ENCODE measurements around the gene LARP4B.

The LARP4B gene

DNA sequence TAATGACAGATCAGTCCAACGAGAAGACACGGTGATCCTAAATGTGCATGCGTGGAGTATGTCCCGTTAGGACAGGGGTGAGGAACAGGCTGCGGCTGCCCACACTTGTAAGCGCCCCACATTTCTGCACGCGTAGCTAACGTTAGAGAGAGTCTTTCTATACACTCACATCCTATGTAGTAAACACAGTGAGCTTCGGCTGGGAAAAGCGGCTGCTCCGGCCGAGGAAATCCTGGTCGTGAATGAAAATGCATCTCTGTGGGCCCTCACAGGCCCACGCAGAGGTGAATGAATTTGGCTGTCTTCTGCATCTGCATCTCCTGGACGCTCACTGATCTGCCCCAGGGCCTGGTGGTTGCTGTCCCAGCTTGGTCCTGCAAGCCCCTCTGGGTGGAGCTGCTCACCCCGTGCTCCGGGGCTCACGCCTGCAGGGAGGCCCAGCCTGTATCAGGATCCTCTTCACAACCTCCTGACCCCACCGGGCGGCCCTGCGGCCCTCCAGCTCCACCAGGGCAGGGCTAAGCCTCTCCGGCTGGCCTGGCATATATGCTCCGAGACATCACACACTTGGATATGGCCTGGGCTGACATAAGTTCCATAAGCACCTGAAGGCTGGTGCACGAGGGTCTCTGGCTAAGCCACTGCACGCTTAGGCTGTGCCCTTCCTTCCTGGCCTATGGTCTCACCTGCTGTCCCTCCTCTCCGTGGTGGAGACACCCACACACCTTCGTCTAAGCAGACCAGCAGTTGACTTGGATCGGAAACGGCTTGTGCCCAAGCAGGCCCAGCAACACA is 124.1 kb downstream of the LARP4B start:
- peaks cover 97% of the 10 kb centered on the region for H4K20me1 ChIP-seq
- peaks cover 63% of the 10 kb centered on the region for H3K36me3 ChIP-seq
- H3K9me3 ChIP-seq: no peaks in the 10 kb centered on the region
- no peak for TF ChIP-seq Cebpa-rat (IDR thresholded peaks at IDR 0.05)
- no peak overlapping the region for H3K9ac ChIP-seq
- peaks cover 45% of the 10 kb centered on the region for H3K4me1 ChIP-seq
- no peaks in the 10 kb centered on the region for H3K27me3 ChIP-seq
- H3K27ac ChIP-seq: no peak overlapping the region
- no peak overlapping the region for H3K4me2 ChIP-seq
- no peak overlapping the region for H3K4me3 ChIP-seq

DNA sequence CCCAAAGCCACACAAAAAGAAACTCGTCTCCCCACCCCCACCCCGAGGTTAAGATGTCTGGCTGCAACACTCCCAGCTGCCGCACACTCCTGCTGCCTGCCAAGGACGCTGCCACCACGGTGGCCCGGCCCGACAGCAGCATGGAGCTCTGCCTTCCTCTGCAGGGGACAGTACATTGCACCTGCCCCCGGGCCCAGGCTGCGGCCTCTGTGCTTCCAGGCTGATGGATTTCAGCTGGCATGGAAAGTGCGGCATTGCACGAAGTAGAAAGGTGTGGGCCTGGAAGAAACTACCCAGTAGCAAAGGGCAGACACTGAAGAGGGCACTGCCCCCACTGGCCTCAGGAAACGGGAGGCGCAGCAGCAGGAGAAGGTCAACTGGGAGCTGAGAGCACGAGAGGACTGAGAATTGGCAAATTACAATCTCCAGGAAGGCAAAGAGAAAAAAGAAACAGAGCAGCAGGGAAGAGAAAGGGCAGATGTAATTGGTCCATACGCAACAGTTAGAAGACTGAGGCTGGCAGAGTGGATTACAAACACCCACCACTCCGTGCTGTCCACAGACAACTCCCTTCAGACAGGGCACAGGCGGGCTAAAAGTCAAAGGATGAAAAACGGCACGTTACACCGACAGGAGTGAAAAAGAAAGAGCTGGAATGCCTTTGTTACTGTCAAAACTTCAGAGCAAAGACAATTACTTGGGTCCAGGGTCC is 124.9 kb downstream of the LARP4B start:
- H4K20me1 ChIP-seq: peaks cover 94% of the 10 kb centered on the region
- no peak overlapping the region for H3K9ac ChIP-seq
- H3K4me1 ChIP-seq: peaks cover 53% of the 10 kb centered on the region
- no peak for TF ChIP-seq Cebpa-rat (IDR thresholded peaks at IDR 0.05)
- no peak overlapping the region for H3K4me3 ChIP-seq
- H3K4me2 ChIP-seq: peak overlapping the region; percentile 89
- no peak overlapping the region for H3K27ac ChIP-seq
- H3K36me3 ChIP-seq: peaks cover 55% of the 10 kb centered on the region
- H3K27me3 ChIP-seq: no peaks in the 10 kb centered on the region
- no peaks in the 10 kb centered on the region for H3K9me3 ChIP-seq

DNA sequence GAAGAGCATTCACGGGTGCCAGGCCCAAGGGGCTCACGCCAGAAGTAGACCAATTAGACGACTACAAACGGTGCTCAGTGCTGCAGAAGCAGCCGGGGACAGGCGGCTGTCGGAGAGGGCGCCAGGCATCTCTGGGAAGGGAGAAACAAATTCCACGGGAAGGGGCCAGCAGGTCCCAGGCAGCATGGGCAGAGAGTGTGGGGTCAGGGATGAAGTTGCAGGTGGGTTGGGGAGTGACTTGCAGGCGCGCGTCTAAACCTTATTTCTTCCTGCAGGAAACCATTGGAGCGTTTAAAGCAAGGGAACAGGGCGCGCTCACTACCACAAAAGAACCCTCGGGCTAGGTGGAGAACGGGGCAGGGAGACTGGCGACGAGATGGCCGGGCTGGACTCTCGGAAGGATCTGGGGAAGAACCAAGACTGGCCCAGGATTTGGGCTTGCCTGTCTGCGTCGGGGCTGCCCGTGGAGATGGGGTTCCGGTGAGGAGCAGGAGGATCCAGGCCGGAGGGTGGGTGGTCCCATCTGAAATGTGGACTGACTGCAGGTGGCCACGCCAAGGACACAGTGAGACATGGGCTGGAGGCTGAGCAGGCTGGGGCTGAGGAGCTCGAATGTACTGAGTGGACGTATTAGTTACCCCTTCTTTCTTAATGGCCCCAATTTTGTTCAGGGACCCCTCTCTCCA is 125.7 kb downstream of the LARP4B start:
- Histone ChIP-seq H3K9me3 (peaks cover 7% of the 10 kb centered on the region), H3K27me3 (no peaks in the 10 kb centered on the region), H4K20me1 (peaks cover 88% of the 10 kb centered on the region), H3K27ac (no peak overlapping the region), H3K4me2 (peak overlapping the region; percentile 89), H3K4me1 (peaks cover 56% of the 10 kb centered on the region), H3K36me3 (peaks cover 48% of the 10 kb centered on the region), H3K9ac (no peak overlapping the region), H3K4me3 (no peak overlapping the region; the same call in 1 of the 2 replicates)
- no peak for TF ChIP-seq Cebpa-rat (IDR thresholded peaks at IDR 0.05)

DNA sequence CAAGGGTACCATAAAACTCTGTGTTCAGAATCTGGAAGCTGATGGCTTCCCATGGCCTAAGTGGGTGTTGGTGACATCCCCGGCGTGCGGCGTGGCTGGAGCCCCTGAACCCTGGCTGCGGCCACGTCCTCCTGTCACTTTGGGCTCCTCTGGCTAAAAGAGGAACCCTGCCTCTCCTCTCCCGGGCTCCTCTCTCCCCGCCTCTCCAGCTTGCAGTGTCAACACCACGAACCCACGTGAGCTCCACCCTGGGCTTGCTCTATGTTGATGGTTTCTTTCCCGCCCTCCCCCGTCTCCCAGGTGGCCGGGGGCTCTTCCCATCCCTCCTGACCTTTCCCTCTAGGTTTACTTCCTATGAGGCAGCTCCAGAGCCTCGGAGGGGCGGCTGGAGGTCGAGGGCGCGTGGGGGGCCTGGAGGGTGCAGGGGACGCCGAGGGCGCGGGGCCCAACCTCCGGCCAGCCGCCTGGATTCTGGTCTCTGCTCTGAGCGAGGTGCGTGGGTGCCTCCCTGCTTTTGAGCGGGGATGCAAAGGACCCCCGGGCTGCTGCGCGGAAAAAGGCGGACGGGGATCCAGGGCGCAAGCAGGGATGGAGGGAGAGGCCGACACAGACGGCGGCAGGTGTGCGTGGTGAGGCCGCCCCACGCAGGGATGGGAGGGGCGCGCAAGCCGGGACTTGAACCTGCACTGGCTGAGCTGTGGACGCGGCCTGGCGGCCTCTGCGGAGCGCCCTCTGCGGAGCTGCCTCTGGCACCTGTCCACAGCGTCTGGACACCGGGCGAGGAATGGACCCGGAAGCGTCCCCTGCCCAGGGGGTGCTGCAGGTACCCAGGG is 126.5 kb downstream of the LARP4B start:
- peaks cover 56% of the 10 kb centered on the region for H3K4me1 ChIP-seq
- H3K9ac ChIP-seq: no peak overlapping the region; the same call in 1 of the 2 replicates
- H3K4me2 ChIP-seq: peak overlapping the region; percentile 89
- peaks cover 40% of the 10 kb centered on the region for H3K36me3 ChIP-seq
- no peak for TF ChIP-seq Cebpa-rat (IDR thresholded peaks at IDR 0.05)
- H4K20me1 ChIP-seq: peaks cover 80% of the 10 kb centered on the region
- no peak overlapping the region; the same call in 1 of the 2 replicates for H3K4me3 ChIP-seq
- peaks cover 9% of the 10 kb centered on the region for H3K9me3 ChIP-seq
- no peaks in the 10 kb centered on the region for H3K27me3 ChIP-seq
- peak overlapping the region; percentile 50 for H3K27ac ChIP-seq

- no peak for TF ChIP-seq Cebpa-rat (IDR thresholded peaks at IDR 0.05)
- no peaks in the 10 kb centered on the region for H3K27me3 ChIP-seq
- no peak overlapping the region; the same call in 1 of the 2 replicates for H3K9ac ChIP-seq
- H3K36me3 ChIP-seq: peaks cover 33% of the 10 kb centered on the region
- peaks cover 56% of the 10 kb centered on the region for H3K4me1 ChIP-seq
- peak overlapping the region; percentile 89 for H3K4me2 ChIP-seq
- H3K9me3 ChIP-seq: peaks cover 12% of the 10 kb centered on the region
- H3K4me3 ChIP-seq: peak overlapping the region; percentile 35; the same call in 1 of the 2 replicates
- peak overlapping the region; percentile 50; the same call in 1 of the 2 replicates for H3K27ac ChIP-seq
- peaks cover 73% of the 10 kb centered on the region for H4K20me1 ChIP-seq
Measured at GRCh38 chr10:804191-804781, 127.2 kb downstream of the LARP4B start.

DNA sequence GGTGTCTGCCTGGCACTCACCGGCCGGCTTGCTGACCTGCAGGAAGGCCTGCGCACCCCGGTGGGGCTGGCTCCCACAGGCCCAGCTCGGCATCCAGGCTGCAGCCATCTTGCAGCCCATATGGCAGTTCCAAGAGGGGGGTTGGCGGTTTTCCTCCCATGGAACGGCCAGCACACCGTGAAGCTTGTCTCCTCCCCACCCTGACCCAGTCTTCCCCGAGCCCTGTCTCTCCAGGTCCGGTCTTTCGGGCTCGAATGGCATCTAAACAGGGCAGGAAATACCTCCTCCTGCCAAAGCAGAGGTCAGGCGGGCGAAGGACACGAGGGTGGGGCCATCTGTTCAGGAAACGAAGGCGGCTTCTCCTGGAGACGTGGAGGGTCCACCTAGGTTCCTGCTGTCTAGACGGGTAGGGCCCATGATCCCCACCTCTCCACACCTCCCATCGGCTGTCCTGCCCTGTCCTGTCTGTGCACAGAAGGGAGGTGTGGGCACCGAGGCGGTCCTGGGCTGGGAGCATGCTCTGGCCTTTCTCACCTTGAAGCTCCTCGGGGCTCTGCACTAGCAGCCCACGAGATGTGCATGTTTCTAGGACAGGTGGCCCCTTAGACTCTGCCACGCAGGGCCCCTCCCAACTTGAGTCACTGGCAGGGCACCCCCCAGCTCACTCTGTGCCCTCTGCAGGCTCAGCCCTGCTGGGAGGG is 128.3 kb downstream of the LARP4B start:
- Histone ChIP-seq H4K20me1 (peaks cover 62% of the 10 kb centered on the region), H3K27me3 (no peaks in the 10 kb centered on the region), H3K4me3 (no peak overlapping the region), H3K9me3 (peaks cover 23% of the 10 kb centered on the region), H3K27ac (peak overlapping the region; percentile 36; the same call in 1 of the 2 replicates), H3K4me1 (peaks cover 56% of the 10 kb centered on the region), H3K36me3 (peaks cover 23% of the 10 kb centered on the region), H3K9ac (no peak overlapping the region), H3K4me2 (peak overlapping the region; percentile 89)
- no peak for TF ChIP-seq Cebpa-rat (IDR thresholded peaks at IDR 0.05)

- Histone ChIP-seq H3K9ac (no peak overlapping the region), H3K27me3 (no peaks in the 10 kb centered on the region), H3K36me3 (peaks cover 16% of the 10 kb centered on the region), H3K9me3 (peaks cover 30% of the 10 kb centered on the region), H3K4me3 (no peak overlapping the region), H3K27ac (no peak overlapping the region), H3K4me1 (peaks cover 56% of the 10 kb centered on the region), H3K4me2 (peak overlapping the region; percentile 89), H4K20me1 (peaks cover 55% of the 10 kb centered on the region)
- TF ChIP-seq Cebpa-rat (IDR thresholded peaks at IDR 0.05): no peak
Measured at GRCh38 chr10:802506-802905, 129.0 kb downstream of the LARP4B start.

GRCh38 chr10:797179-797578 is 134.3 kb downstream of the LARP4B start:
- Histone ChIP-seq H3K9ac (no peak overlapping the region), H3K36me3 (0 out of 2 replicates have a peak, but pooled peaks cover 6% of the 10 kb centered on the region), H3K27ac (no peak overlapping the region), H3K9me3 (peaks cover 64% of the 10 kb centered on the region), H3K27me3 (no peaks in the 10 kb centered on the region), H3K4me1 (peaks cover 15% of the 10 kb centered on the region), H3K4me3 (0 out of 2 replicates have a peak overlapping the region, but pooled peaks have one; percentile 2), H3K4me2 (no peak overlapping the region), H4K20me1 (peaks cover 2% of the 10 kb centered on the region; the same call in 1 of the 2 replicates)
- no peak for TF ChIP-seq Cebpa-rat (IDR thresholded peaks at IDR 0.05)
